GM13977 (cell line): ENCODE data around the gene PROC.

Experiments used
- DNase-seq: peaks from one replicate; pipeline ENCODE4 v3.0.0; 2012; ENCODE audit warnings: low spot score
- CTCF ChIP-seq: IDR thresholded peaks from 2 replicates; pipeline ENCODE4 v1.5.1; 2012; ENCODE audit warnings: mild to moderate bottlenecking, control low read depth; ENCODE audit not compliant: insufficient read depth; ENCODE audit errors: extremely low read depth, missing control alignments
- in situ Hi-C: fragments of 300-500 bp; cut with MboI; formaldehyde crosslinking; loops from one replicate; pipeline ENCODE4 v1.12.0; 2022; ENCODE audit warnings: low sequenced_read_pairs, low pct_unique_long_range_greater_than_20kb, mixed read lengths, inconsistent platforms; ENCODE audit not compliant: unreplicated experiment

Gene PROC

GRCh38 chr2:127455566-127456493 is 37.6 kb downstream of the PROC start:
- in situ Hi-C loops = no loop called here
- DNase-seq = no peak
- no peak for TF ChIP-seq CTCF

- TF ChIP-seq CTCF = no peak
- in situ Hi-C loops = no loop called here
Observed at GRCh38 chr2:127456960-127457359, 38.7 kb downstream of the PROC start.

GRCh38 chr2:127462461-127462860 is 44.2 kb downstream of the PROC start:
- no peak for DNase-seq
- in situ Hi-C loops = no loop called here
- no peak for TF ChIP-seq CTCF

More at GRCh38 chr2:127456960-127457359, 38.7 kb downstream of the PROC start:
- DNase-seq = no peak

GRCh38 chr2:127463155-127463991 is 45.1 kb downstream of the PROC start:
- in situ Hi-C loops = no loop called here
- DNase-seq = no peak
- TF ChIP-seq CTCF = no peak

GRCh38 chr2:127464470-127465257 is 46.4 kb downstream of the PROC start:
- no peak for TF ChIP-seq CTCF
- in situ Hi-C loops = no loop called here
- DNase-seq = no peak

GRCh38 chr2:127465258-127465657 is 47.0 kb downstream of the PROC start:
- TF ChIP-seq CTCF = no peak
- no peak for DNase-seq
- in situ Hi-C loops = no loop called here
